Stimulated activated CD4-positive, alpha-beta T cell treated with anti-CD3 and anti-CD28 coated beads, Interleukin-2, amount 100 ng/mL, for 4 hours (primary cell): ENCODE data around the gene CHRNA7.

Experiments
- DNase-seq: peaks from one replicate; pipeline ENCODE4 v3.0.0-alpha.2; 2020; ENCODE audit warnings: low read depth

CHRNA7 gene

GRCh38 chr15:32089851-32090359 is 59.6 kb downstream of the CHRNA7 start:
- DNase-seq = no peak

- DNase-seq = no peak
Measured at GRCh38 chr15:32091505-32092380, 61.4 kb downstream of the CHRNA7 start.

GRCh38 chr15:32096213-32096612 is 65.9 kb downstream of the CHRNA7 start:
- DNase-seq = no peak

- DNase-seq = no peak
Measured at GRCh38 chr15:32096916-32097617, 66.8 kb downstream of the CHRNA7 start.

GRCh38 chr15:32098033-32098432 is 67.7 kb downstream of the CHRNA7 start:
- no peak for DNase-seq

GRCh38 chr15:32099097-32099785 is 68.9 kb downstream of the CHRNA7 start:
- no peak for DNase-seq

GRCh38 chr15:32099956-32100684 is 69.8 kb downstream of the CHRNA7 start:
- no peak for DNase-seq

- DNase-seq = no peak
Measured at GRCh38 chr15:32104061-32104995, 74.0 kb downstream of the CHRNA7 start.

- no peak for DNase-seq
Measured at GRCh38 chr15:32105258-32106241, 75.2 kb downstream of the CHRNA7 start.

GRCh38 chr15:32106401-32107381 is 76.4 kb downstream of the CHRNA7 start:
- no peak for DNase-seq

GRCh38 chr15:32107477-32108080 is 77.3 kb downstream of the CHRNA7 start:
- DNase-seq = no peak

- DNase-seq = no peak
Measured at GRCh38 chr15:32108661-32109060, 78.3 kb downstream of the CHRNA7 start.

GRCh38 chr15:32112101-32112500 is 81.8 kb downstream of the CHRNA7 start:
- no peak for DNase-seq

GRCh38 chr15:32113224-32113623 is 82.9 kb downstream of the CHRNA7 start:
- no peak for DNase-seq

- DNase-seq = no peak
Measured at GRCh38 chr15:32117122-32117521, 86.8 kb downstream of the CHRNA7 start.

GRCh38 chr15:32119286-32119685 is 89.0 kb downstream of the CHRNA7 start:
- no peak for DNase-seq

GRCh38 chr15:32119694-32120330 is 89.5 kb downstream of the CHRNA7 start:
- DNase-seq = no peak
